WI38 (cell line): ENCODE results near the gene HNRNPA2B1.

Experiments used
- H3K4me3 ChIP-seq: 2 replicates; pipeline ENCODE4 v1.5.1; 2011; ENCODE audit warnings: low read depth, mild to moderate bottlenecking, control low read depth, low read length
- TF ChIP-seq, protein P1 (sequence below): IDR thresholded peaks from 2 replicates; pipeline ENCODE4 v1.5.1; 2012; ENCODE audit warnings: low read depth, mild to moderate bottlenecking, control low read depth, low read length

HNRNPA2B1 gene

DNA sequence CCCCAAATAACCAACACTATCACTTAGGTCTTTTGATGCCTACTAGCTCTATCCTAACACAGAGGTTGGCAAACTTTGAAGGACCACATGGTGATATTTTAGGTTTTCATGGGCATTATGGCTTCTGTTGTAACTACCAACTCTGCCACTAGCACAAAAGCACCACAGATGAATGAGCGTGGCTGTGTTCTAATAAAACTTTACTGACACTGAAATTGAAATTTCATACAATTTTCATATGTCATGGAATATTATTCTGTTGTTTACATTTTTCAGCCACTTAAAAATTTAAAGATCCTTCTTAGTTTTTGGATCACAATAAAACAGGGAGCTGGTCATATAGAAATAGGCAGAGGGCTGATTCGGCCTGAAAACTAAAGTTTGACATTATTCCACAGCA lies 27.4 kb upstream of the HNRNPA2B1 start:
- TF ChIP-seq, protein P1, sequence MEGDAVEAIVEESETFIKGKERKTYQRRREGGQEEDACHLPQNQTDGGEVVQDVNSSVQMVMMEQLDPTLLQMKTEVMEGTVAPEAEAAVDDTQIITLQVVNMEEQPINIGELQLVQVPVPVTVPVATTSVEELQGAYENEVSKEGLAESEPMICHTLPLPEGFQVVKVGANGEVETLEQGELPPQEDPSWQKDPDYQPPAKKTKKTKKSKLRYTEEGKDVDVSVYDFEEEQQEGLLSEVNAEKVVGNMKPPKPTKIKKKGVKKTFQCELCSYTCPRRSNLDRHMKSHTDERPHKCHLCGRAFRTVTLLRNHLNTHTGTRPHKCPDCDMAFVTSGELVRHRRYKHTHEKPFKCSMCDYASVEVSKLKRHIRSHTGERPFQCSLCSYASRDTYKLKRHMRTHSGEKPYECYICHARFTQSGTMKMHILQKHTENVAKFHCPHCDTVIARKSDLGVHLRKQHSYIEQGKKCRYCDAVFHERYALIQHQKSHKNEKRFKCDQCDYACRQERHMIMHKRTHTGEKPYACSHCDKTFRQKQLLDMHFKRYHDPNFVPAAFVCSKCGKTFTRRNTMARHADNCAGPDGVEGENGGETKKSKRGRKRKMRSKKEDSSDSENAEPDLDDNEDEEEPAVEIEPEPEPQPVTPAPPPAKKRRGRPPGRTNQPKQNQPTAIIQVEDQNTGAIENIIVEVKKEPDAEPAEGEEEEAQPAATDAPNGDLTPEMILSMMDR: no peak

DNA sequence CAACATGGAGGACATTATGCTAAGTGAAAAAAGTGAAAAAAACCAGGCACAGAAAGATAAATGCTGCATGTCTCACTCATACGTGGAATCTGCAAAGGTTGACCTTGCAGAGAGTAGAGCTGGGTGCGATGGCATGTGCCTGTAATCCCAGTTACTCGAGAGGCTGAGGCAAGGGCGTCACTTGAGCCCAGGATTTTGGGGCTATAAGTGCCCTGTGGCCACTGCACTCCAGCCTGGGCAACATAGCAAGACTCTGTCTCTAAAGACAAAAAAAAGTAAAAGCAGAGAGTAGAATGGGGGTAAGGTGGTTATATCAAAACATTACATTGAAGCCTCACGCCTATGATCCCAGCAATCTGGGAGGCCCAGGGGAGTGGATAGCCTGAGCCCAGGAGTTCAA lies 23.8 kb upstream of the HNRNPA2B1 start:
- no peak overlapping the region for H3K4me3 ChIP-seq
- TF ChIP-seq, protein P1: no peak

More for the DNA sequence above, 27.4 kb upstream of the HNRNPA2B1 start:
- no peak overlapping the region for H3K4me3 ChIP-seq

DNA sequence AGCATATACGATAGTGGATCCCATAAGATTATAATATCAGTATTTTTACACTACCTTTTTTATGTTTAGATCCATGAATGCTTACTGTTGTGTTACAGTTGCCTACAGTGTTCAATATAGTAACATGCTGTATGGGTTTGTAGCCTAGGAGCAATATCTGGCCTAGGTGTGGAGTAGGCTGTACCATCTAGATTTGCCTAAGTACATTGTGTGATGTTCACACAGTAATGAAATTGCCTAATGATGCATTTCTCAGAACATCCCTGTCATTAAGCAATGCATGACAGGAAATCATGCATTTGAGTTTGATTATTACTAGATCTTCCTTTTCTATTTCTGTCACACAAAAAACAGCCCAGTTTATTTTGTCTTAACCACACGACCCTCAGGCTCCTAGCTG lies 15.5 kb upstream of the HNRNPA2B1 start:
- TF ChIP-seq, protein P1: no peak
- H3K4me3 ChIP-seq: no peak overlapping the region

DNA sequence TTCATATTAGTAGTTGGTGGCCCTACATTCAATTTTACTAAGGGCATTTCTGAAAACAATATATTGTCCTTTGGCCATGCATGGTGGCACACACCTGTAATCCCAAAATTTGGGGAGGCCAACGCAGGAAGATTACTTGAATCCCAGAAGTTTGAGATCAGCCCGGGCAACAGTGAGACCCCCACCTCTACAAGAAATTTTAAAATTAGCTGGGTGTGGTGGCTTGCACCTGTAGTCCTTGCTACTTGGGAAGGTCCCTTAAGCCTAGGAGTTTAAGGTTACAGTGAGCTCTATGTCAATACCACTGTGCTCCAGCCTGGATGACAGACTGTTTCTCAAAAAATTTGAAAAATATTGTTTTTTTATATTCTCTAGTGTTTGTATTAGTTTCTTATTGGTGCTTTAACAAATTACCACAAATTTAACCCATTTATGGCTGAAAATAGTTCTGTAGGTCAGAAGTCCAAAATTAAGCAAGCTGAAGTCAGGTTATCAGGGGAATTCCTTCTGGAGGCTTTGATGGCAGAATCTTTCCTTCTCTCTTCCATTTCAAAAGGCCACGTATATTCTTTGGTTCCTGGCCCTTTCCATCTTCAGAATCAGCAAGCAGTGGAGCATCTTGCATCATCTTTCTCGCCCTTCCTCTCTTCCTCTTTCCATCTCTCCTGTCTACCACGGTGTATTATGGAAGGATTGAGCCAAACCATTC lies 13.4 kb upstream of the HNRNPA2B1 start:
- TF ChIP-seq, protein P1: no peak
- no peak overlapping the region for H3K4me3 ChIP-seq

DNA sequence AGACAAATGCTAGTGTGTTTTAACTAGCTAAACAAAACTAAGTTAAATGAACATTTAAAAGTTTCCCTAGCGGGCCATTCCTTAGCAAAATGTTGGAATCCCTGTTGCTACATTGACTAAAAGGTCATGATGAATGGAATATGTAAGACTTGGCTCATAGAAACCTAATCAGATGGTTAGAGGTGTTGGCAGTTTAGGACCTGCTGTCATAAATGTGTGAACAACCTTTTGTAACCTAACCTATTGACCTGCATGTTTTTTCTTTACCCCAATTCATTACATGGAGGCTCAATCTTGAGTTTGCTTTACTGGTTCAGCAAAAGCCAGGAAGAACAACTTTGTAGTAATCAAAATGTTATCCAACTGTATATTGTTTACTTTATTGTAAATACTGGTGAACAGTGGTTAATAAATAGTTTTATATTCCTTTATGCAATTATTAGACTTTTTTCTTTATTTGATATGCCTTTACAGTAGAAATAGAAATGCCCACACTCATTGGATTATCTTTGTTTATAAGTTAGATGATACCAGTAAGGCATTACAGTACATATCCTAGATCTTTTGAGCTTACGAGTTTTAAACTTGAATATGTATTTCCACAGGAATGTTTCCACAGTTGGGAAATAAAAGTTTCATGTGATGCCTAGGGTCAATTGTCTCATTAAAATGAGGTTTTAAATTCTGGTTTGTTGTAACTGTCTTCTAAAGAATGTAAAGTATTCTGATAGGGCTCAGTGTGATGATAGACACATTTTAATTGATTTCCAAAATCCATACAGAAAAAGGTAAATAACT lies 12.6 kb upstream of the HNRNPA2B1 start:
- TF ChIP-seq, protein P1: no peak
- H3K4me3 ChIP-seq: no peak overlapping the region

DNA sequence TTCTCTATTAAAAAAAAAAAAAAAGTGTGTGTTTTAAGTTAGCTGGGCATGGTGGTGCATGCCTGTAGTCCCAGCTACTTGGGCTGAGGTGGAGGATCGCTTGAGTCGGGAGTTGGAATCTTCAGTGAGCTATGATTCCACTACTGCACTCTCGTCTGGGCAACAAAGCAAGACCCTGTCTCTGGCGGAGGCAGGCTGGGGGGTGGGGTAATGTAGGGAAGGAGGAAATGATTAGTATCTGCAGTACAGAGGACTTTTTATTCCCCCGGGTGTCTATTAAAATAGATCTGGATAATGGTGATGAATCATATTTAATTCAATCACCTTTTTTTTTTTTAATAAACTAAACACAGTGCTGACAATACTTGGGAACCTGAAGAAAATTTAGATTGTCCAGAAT lies 7.5 kb upstream of the HNRNPA2B1 start:
- TF ChIP-seq, protein P1: no peak
- no peak overlapping the region for H3K4me3 ChIP-seq

DNA sequence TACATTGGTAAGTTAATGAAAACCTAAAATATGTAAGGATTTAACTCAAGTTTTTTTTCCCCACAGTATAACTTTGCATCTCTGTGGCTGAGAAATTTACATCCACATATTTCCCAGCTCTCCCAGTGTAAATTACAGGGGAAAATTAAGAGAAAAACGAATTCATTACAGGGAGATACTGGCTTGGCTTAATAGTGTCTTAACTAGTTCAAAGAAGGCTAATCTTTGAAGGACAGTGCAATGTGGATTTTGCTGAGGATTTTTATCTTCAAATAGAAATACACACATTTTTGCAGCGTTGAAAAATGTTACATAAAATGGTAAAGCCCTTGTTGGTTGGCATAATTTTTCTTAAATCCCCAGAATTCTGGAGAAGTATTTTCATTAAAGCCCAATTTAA lies 2.5 kb upstream of the HNRNPA2B1 start:
- peak overlapping the region; percentile 100 for H3K4me3 ChIP-seq
- TF ChIP-seq, protein P1: no peak
